ENCODE results near the gene SLC4A11. TPM values are rescaled to one million over a fixed set of nuclear protein-coding genes. Genes with fewer than 3 reads are reported as not detected.

SLC4A11 gene
- polyA plus RNA-seq, 1 of the 3 experiments (the other 2 are of a cell fraction), result 2.7 TPM

- no peaks in the 10 kb centered on the region for H3K9me3 ChIP-seq
- H2AFZ ChIP-seq (ENCODE audit: low read depth), result no peak overlapping the region
- WGBS (ENCODE audit: low lambda C conversion rate), result 94% methylated on average over 11 of the region's 14 CpGs
- POLR2A ChIA-PET, result no interaction called here
- no peaks in the 10 kb centered on the region for H3K27me3 ChIP-seq (ENCODE audit: insufficient read depth)
- TF ChIP-seq POLR2AphosphoS5 (IDR thresholded peaks at IDR 0.05; ENCODE audit: low read depth, low read length) (no peak), NFIC (IDR thresholded peaks at IDR 0.05; ENCODE audit: borderline replicate concordance) (no peak), RXRA (IDR thresholded peaks at IDR 0.05; ENCODE audit: borderline replicate concordance, low read depth) (no peak), MEF2A (IDR thresholded peaks at IDR 0.05; ENCODE audit: borderline replicate concordance, low read depth) (no peak), PBX3 (IDR thresholded peaks at IDR 0.05) (no peak), SIN3A (IDR thresholded peaks at IDR 0.05; ENCODE audit: borderline replicate concordance, low read depth, low read length) (no peak)
- TF ChIP-seq, protein P1, sequence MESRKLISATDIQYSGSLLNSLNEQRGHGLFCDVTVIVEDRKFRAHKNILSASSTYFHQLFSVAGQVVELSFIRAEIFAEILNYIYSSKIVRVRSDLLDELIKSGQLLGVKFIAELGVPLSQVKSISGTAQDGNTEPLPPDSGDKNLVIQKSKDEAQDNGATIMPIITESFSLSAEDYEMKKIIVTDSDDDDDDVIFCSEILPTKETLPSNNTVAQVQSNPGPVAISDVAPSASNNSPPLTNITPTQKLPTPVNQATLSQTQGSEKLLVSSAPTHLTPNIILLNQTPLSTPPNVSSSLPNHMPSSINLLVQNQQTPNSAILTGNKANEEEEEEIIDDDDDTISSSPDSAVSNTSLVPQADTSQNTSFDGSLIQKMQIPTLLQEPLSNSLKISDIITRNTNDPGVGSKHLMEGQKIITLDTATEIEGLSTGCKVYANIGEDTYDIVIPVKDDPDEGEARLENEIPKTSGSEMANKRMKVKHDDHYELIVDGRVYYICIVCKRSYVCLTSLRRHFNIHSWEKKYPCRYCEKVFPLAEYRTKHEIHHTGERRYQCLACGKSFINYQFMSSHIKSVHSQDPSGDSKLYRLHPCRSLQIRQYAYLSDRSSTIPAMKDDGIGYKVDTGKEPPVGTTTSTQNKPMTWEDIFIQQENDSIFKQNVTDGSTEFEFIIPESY (IDR thresholded peaks at IDR 0.05; ENCODE audit: borderline replicate concordance, low read depth), result no peak
- H3K36me3 ChIP-seq (replicated peaks in 1 of 2; ENCODE audit: control insufficient read depth in 1 of 2, insufficient read depth in 2 of 2, low read length in 1 of 2), result peaks cover 0 to 12% of the 10 kb centered on the region in 2 experiments
- no peak overlapping the region for H3K9ac ChIP-seq
- H3K27ac ChIP-seq (ENCODE audit: low read depth in 2 of 2, low read length in 1 of 2), result no peak overlapping the region
- no peaks in the 10 kb centered on the region for H4K20me1 ChIP-seq (ENCODE audit: insufficient read depth)
- no peaks in the 10 kb centered on the region for H3K4me1 ChIP-seq (ENCODE audit: control insufficient read depth in 1 of 2, insufficient read depth in 2 of 2, low read depth in 1 of 2, low read length in 1 of 2)
- no peaks in the 10 kb centered on the region for H3K79me2 ChIP-seq (ENCODE audit: insufficient read depth)
- CTCF ChIA-PET, result interaction anchor here (1.5 to 1.6 kb wide), 2 partner anchors 9 to 90 kb away, joined by 6 to 7 read pairs; no protein-coding TSS in a partner anchor
- no peak overlapping the region for H3K4me3 ChIP-seq (ENCODE audit: low read depth in 2 of 2, low read length in 1 of 2)
- no peaks in the 10 kb centered on the region for H3K9me2 ChIP-seq
- H3K4me2 ChIP-seq, result no peak overlapping the region
- no peak for DNase-seq
- no peaks in the 10 kb centered on the region for H3F3A ChIP-seq (replicated peaks; ENCODE audit: insufficient read depth)
These were observed 12.1 kb downstream of the SLC4A11 start for GRCh38 chr20:3226864-3227263.

- TF ChIP-seq EP300 (IDR thresholded peaks at IDR 0.05; ENCODE audit: borderline replicate concordance in 1 of 2, low read depth in 1 of 2, low read length in 1 of 2) (no peak), RFX5 (IDR thresholded peaks at IDR 0.05; ENCODE audit: low read length) (no peak), JUND (IDR thresholded peaks at IDR 0.05) (no peak), RAD21 (IDR thresholded peaks at IDR 0.05; ENCODE audit: low read length) (no peak), USF1 (IDR thresholded peaks at IDR 0.05; ENCODE audit: borderline replicate concordance, low read depth) (no peak), TEAD4 (IDR thresholded peaks at IDR 0.05; ENCODE audit: borderline replicate concordance, insufficient read depth) (no peak), USF2 (IDR thresholded peaks at IDR 0.05; ENCODE audit: borderline replicate concordance, low read depth, low read length) (no peak), EZH2phosphoT487 (IDR thresholded peaks at IDR 0.05; ENCODE audit: borderline replicate concordance, low read depth) (no peak), ELF1 (IDR thresholded peaks at IDR 0.05) (no peak), RCOR1 (IDR thresholded peaks at IDR 0.05; ENCODE audit: low read length) (no peak), NFIC (IDR thresholded peaks at IDR 0.05; ENCODE audit: borderline replicate concordance) (no peak)
- TF ChIP-seq, protein P2, sequence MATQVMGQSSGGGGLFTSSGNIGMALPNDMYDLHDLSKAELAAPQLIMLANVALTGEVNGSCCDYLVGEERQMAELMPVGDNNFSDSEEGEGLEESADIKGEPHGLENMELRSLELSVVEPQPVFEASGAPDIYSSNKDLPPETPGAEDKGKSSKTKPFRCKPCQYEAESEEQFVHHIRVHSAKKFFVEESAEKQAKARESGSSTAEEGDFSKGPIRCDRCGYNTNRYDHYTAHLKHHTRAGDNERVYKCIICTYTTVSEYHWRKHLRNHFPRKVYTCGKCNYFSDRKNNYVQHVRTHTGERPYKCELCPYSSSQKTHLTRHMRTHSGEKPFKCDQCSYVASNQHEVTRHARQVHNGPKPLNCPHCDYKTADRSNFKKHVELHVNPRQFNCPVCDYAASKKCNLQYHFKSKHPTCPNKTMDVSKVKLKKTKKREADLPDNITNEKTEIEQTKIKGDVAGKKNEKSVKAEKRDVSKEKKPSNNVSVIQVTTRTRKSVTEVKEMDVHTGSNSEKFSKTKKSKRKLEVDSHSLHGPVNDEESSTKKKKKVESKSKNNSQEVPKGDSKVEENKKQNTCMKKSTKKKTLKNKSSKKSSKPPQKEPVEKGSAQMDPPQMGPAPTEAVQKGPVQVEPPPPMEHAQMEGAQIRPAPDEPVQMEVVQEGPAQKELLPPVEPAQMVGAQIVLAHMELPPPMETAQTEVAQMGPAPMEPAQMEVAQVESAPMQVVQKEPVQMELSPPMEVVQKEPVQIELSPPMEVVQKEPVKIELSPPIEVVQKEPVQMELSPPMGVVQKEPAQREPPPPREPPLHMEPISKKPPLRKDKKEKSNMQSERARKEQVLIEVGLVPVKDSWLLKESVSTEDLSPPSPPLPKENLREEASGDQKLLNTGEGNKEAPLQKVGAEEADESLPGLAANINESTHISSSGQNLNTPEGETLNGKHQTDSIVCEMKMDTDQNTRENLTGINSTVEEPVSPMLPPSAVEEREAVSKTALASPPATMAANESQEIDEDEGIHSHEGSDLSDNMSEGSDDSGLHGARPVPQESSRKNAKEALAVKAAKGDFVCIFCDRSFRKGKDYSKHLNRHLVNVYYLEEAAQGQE (IDR thresholded peaks at IDR 0.05; ENCODE audit: low read depth, low read length), result no peak
- TF ChIP-seq, protein P3, sequence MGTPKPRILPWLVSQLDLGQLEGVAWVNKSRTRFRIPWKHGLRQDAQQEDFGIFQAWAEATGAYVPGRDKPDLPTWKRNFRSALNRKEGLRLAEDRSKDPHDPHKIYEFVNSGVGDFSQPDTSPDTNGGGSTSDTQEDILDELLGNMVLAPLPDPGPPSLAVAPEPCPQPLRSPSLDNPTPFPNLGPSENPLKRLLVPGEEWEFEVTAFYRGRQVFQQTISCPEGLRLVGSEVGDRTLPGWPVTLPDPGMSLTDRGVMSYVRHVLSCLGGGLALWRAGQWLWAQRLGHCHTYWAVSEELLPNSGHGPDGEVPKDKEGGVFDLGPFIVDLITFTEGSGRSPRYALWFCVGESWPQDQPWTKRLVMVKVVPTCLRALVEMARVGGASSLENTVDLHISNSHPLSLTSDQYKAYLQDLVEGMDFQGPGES (IDR thresholded peaks at IDR 0.05; ENCODE audit: low read depth, low read length), result no peak
- no peak overlapping the region for H2AFZ ChIP-seq (ENCODE audit: low read depth)
- H3F3A ChIP-seq (replicated peaks; ENCODE audit: insufficient read depth), result no peaks in the 10 kb centered on the region
- H3K79me2 ChIP-seq (ENCODE audit: insufficient read depth), result no peaks in the 10 kb centered on the region
- H3K36me3 ChIP-seq (replicated peaks in 1 of 2; ENCODE audit: control insufficient read depth in 1 of 2, insufficient read depth in 2 of 2, low read length in 1 of 2), result peaks cover 5 to 19% of the 10 kb centered on the region in 2 experiments
- H3K9me3 ChIP-seq, result no peaks in the 10 kb centered on the region
- no peak overlapping the region for H3K27ac ChIP-seq (ENCODE audit: low read depth in 2 of 2, low read length in 1 of 2)
- whole genome bisulfite sequencing (ENCODE audit: low lambda C conversion rate), result 98% methylated on average over 6 of the region's 10 CpGs
- H3K9ac ChIP-seq, result no peak overlapping the region
- CTCF ChIA-PET, result interaction anchor here (1.8 kb wide), 1 partner anchor 90 kb away, joined by 7 read pairs; no protein-coding TSS in a partner anchor
- no peaks in the 10 kb centered on the region for H3K27me3 ChIP-seq (ENCODE audit: insufficient read depth)
- H4K20me1 ChIP-seq (ENCODE audit: insufficient read depth), result no peaks in the 10 kb centered on the region
- H3K4me1 ChIP-seq (ENCODE audit: control insufficient read depth in 1 of 2, insufficient read depth in 2 of 2, low read depth in 1 of 2, low read length in 1 of 2), result no peaks in the 10 kb centered on the region
- no peaks in the 10 kb centered on the region for H3K9me2 ChIP-seq
- no peak overlapping the region for H3K4me2 ChIP-seq
- DNase-seq, result no peak
- no peak overlapping the region for H3K4me3 ChIP-seq (ENCODE audit: low read depth in 2 of 2, low read length in 1 of 2)
- POLR2A ChIA-PET, result no interaction called here
These were observed 12.9 kb downstream of the SLC4A11 start for GRCh38 chr20:3226093-3226492.
